HUES64 (cell line): ENCODE measurements around the gene CELF4.

ENCODE experiments used
- H3K27ac ChIP-seq: 2 replicates; pipeline ENCODE4 v1.7.0; 2013; ENCODE audit warnings: low read depth, low read length, inconsistent platforms
- H3K27me3 ChIP-seq: 2 replicates; pipeline ENCODE4 v1.6.1; 2013; ENCODE audit warnings: mild to moderate bottlenecking, low read length; ENCODE audit not compliant: insufficient read depth
- H3K36me3 ChIP-seq: 2 replicates; pipeline ENCODE4 v1.6.1; 2013; ENCODE audit warnings: mild to moderate bottlenecking, low read length; ENCODE audit not compliant: insufficient read depth
- H3K4me1 ChIP-seq: 2 replicates; pipeline ENCODE4 v1.6.1; 2013; ENCODE audit warnings: mild to moderate bottlenecking, low read length, moderate library complexity; ENCODE audit not compliant: insufficient read depth
- H3K4me3 ChIP-seq: 2 replicates; pipeline ENCODE4 v1.5.1; 2013; ENCODE audit warnings: mild to moderate bottlenecking, low read length, moderate library complexity
- H3K9ac ChIP-seq: 2 replicates; pipeline ENCODE4 v1.6.1; 2013; ENCODE audit warnings: mild to moderate bottlenecking, low read depth, low read length
- H3K9me3 ChIP-seq: 2 replicates; pipeline ENCODE4 v1.6.1; 2013; ENCODE audit warnings: low read depth, low read length; ENCODE audit not compliant: insufficient read depth
- WGBS: fragments of 150-250, 120-280 bp; methylation state at CpG from one replicate; pipeline ENCODE4 v1.1.7; 2013; ENCODE audit warnings: missing lambda C conversion rate; 5-methylcytosine and 5-hydroxymethylcytosine counted together

Gene CELF4

GRCh38 chr18:37230768-37231167, 334.8 kb downstream of the CELF4 start:
- peaks cover 4% of the 10 kb centered on the region; the same call in 1 of the 2 replicates for H3K27me3 ChIP-seq
- no peak overlapping the region for H3K9ac ChIP-seq
- no peak overlapping the region for H3K4me3 ChIP-seq
- no peaks in the 10 kb centered on the region for H3K4me1 ChIP-seq
- H3K27ac ChIP-seq = no peak overlapping the region
- H3K9me3 ChIP-seq = no peaks in the 10 kb centered on the region
- no peaks in the 10 kb centered on the region for H3K36me3 ChIP-seq
- 84% methylated on average over 3 of the region's 3 CpGs for WGBS

- H3K27me3 ChIP-seq = peaks cover 27% of the 10 kb centered on the region
- no peaks in the 10 kb centered on the region for H3K9me3 ChIP-seq
- H3K36me3 ChIP-seq = no peaks in the 10 kb centered on the region
- no peak overlapping the region for H3K27ac ChIP-seq
- H3K4me3 ChIP-seq = no peak overlapping the region
- no peaks in the 10 kb centered on the region for H3K4me1 ChIP-seq
- H3K9ac ChIP-seq = no peak overlapping the region
- 75% methylated on average over 4 of the region's 4 CpGs for WGBS
Measured at GRCh38 chr18:37225279-37225678, 340.3 kb downstream of the CELF4 start.

- H3K4me3 ChIP-seq = no peak overlapping the region
- H3K27ac ChIP-seq = no peak overlapping the region
- 92% methylated on average over 5 of the region's 5 CpGs for WGBS
- peaks cover 6% of the 10 kb centered on the region; the same call in 1 of the 2 replicates for H3K4me1 ChIP-seq
- H3K9me3 ChIP-seq = no peaks in the 10 kb centered on the region
- peaks cover 48% of the 10 kb centered on the region for H3K27me3 ChIP-seq
- no peaks in the 10 kb centered on the region for H3K36me3 ChIP-seq
- H3K9ac ChIP-seq = no peak overlapping the region
Measured at GRCh38 chr18:37222999-37223378, 342.6 kb downstream of the CELF4 start.

- peaks cover 6% of the 10 kb centered on the region; the same call in 1 of the 2 replicates for H3K4me1 ChIP-seq
- H3K9ac ChIP-seq = no peak overlapping the region
- WGBS = 79% methylated on average over 2 of the region's 4 CpGs
- H3K4me3 ChIP-seq = no peak overlapping the region
- H3K36me3 ChIP-seq = no peaks in the 10 kb centered on the region
- peaks cover 53% of the 10 kb centered on the region for H3K27me3 ChIP-seq
- no peaks in the 10 kb centered on the region for H3K9me3 ChIP-seq
- no peak overlapping the region for H3K27ac ChIP-seq
Measured at GRCh38 chr18:37222354-37222998, 343.1 kb downstream of the CELF4 start.

- no peaks in the 10 kb centered on the region for H3K36me3 ChIP-seq
- H3K9me3 ChIP-seq = no peaks in the 10 kb centered on the region
- H3K4me3 ChIP-seq = no peak overlapping the region
- no peak overlapping the region for H3K27ac ChIP-seq
- 37% methylated on average over 7 of the region's 7 CpGs for WGBS
- H3K27me3 ChIP-seq = peaks cover 70% of the 10 kb centered on the region
- no peak overlapping the region for H3K9ac ChIP-seq
- peaks cover 6% of the 10 kb centered on the region; the same call in 1 of the 2 replicates for H3K4me1 ChIP-seq
Measured at GRCh38 chr18:37219257-37219656, 346.3 kb downstream of the CELF4 start.

- Histone ChIP-seq H3K9ac (no peak overlapping the region), H3K9me3 (no peaks in the 10 kb centered on the region), H3K4me3 (no peak overlapping the region), H3K36me3 (no peaks in the 10 kb centered on the region), H3K27me3 (peaks cover 64% of the 10 kb centered on the region), H3K4me1 (peaks cover 6% of the 10 kb centered on the region; the same call in 1 of the 2 replicates), H3K27ac (no peak overlapping the region)
- WGBS = 4% methylated on average over 2 of the region's 2 CpGs
Measured at GRCh38 chr18:37218022-37218590, 347.5 kb downstream of the CELF4 start.

- Histone ChIP-seq H3K4me3 (no peak overlapping the region), H3K4me1 (no peaks in the 10 kb centered on the region), H3K27ac (no peak overlapping the region), H3K9ac (no peak overlapping the region), H3K36me3 (no peaks in the 10 kb centered on the region), H3K9me3 (no peaks in the 10 kb centered on the region), H3K27me3 (peaks cover 6% of the 10 kb centered on the region)
- WGBS = 100% methylated on average over 1 of the region's 1 CpG
Measured at GRCh38 chr18:37210781-37211180, 354.8 kb downstream of the CELF4 start.

- Histone ChIP-seq H3K9ac (no peak overlapping the region), H3K4me1 (no peaks in the 10 kb centered on the region), H3K27ac (no peak overlapping the region), H3K4me3 (no peak overlapping the region), H3K9me3 (0 out of 2 replicates have a peak, but pooled peaks cover 9% of the 10 kb centered on the region), H3K27me3 (no peaks in the 10 kb centered on the region), H3K36me3 (no peaks in the 10 kb centered on the region)
- WGBS = 79% methylated on average over 1 of the region's 1 CpG
Measured at GRCh38 chr18:37207343-37207742, 358.3 kb downstream of the CELF4 start.

GRCh38 chr18:37199741-37200140, 365.9 kb downstream of the CELF4 start:
- H3K27me3 ChIP-seq = no peaks in the 10 kb centered on the region
- H3K9me3 ChIP-seq = 0 out of 2 replicates have a peak, but pooled peaks cover 9% of the 10 kb centered on the region
- no peak overlapping the region for H3K9ac ChIP-seq
- H3K36me3 ChIP-seq = no peaks in the 10 kb centered on the region
- H3K4me3 ChIP-seq = no peak overlapping the region
- H3K27ac ChIP-seq = no peak overlapping the region
- WGBS = 99% methylated on average over 2 of the region's 2 CpGs
- H3K4me1 ChIP-seq = no peaks in the 10 kb centered on the region
